Measurements from ENCODE around the gene PABPN1. TPM values are rescaled to one million over a fixed set of nuclear protein-coding genes. Genes with fewer than 3 reads are reported as not detected.

Gene PABPN1
- polyA plus RNA-seq, 4 donors = 213 to 335 (median 293) TPM

Other genes starting within 250 kb of the PABPN1 start
- 100 to 1,000 TPM; 172 to 364 (median 273) TPM for gene ACIN1, start 226.3 kb upstream of the PABPN1 start, polyA plus RNA-seq (ENCODE audit: insufficient read length in 4 of 4)
- 10 to 100 TPM; 67.4 to 95.9 (median 73.9) TPM for gene C14orf119, start 226.0 kb upstream of the PABPN1 start, polyA plus RNA-seq (ENCODE audit: insufficient read length in 4 of 4)
- under 1 TPM in 2 of 4 donors, not detected in 2; 0.05 TPM for gene CIROP, start 216.5 kb upstream of the PABPN1 start, polyA plus RNA-seq (ENCODE audit: insufficient read length in 4 of 4)
- under 1 TPM in 3 of 4 donors, not detected in 1; 0.11 to 0.26 (median 0.14) TPM for gene CEBPE, start 202.2 kb upstream of the PABPN1 start, polyA plus RNA-seq (ENCODE audit: insufficient read length in 4 of 4)
- 100 to 1,000 TPM in 2 of 4 donors, 10 to 100 TPM in 2; 80.6 to 108 (median 96.2) TPM for gene SLC7A8, start 137.8 kb upstream of the PABPN1 start, polyA plus RNA-seq (ENCODE audit: insufficient read length in 4 of 4)
- gene RNF212B, start 83.5 kb upstream of the PABPN1 start, polyA plus RNA-seq (ENCODE audit: insufficient read length in 4 of 4) = 1 to 10 TPM in 3 of 4 donors, under 1 TPM in 1; 0.82 to 2.4 (median 1.9) TPM
- 10 to 100 TPM; 22.6 to 28.8 (median 27.5) TPM for gene HOMEZ, start 35.3 kb upstream of the PABPN1 start, polyA plus RNA-seq (ENCODE audit: insufficient read length in 4 of 4)
- gene PPP1R3E, start 18.6 kb upstream of the PABPN1 start, polyA plus RNA-seq (ENCODE audit: insufficient read length in 4 of 4) = 10 to 100 TPM; 15.6 to 42.2 (median 27.9) TPM
- 10 to 100 TPM; 35.8 to 49.4 (median 42.8) TPM for gene BCL2L2, start 14.6 kb upstream of the PABPN1 start, polyA plus RNA-seq (ENCODE audit: insufficient read length in 4 of 4)
- gene SLC22A17, start 31.4 kb downstream of the PABPN1 start, polyA plus RNA-seq (ENCODE audit: insufficient read length in 4 of 4) = 10 to 100 TPM; 50.8 to 79.6 (median 69.3) TPM
- 10 to 100 TPM; 30.5 to 56.8 (median 48.6) TPM for gene EFS, start 43.7 kb downstream of the PABPN1 start, polyA plus RNA-seq (ENCODE audit: insufficient read length in 4 of 4)
- gene IL25, start 51.4 kb downstream of the PABPN1 start, polyA plus RNA-seq (ENCODE audit: insufficient read length in 4 of 4) = not detected
- 1 to 10 TPM; 1.5 to 3.2 (median 2.7) TPM for gene CMTM5, start 55.6 kb downstream of the PABPN1 start, polyA plus RNA-seq (ENCODE audit: insufficient read length in 4 of 4)
- gene MYH6, start 86.8 kb downstream of the PABPN1 start, polyA plus RNA-seq (ENCODE audit: insufficient read length in 4 of 4) = under 1 TPM; 0.21 to 0.35 (median 0.24) TPM
- gene MYH7, start 114.2 kb downstream of the PABPN1 start, polyA plus RNA-seq (ENCODE audit: insufficient read length in 4 of 4) = under 1 TPM; 0.21 to 0.43 (median 0.33) TPM
- gene NGDN, start 148.2 kb downstream of the PABPN1 start, polyA plus RNA-seq (ENCODE audit: insufficient read length in 4 of 4) = 10 to 100 TPM; 61.7 to 74.2 (median 64.5) TPM
- gene ZFHX2, start 230.3 kb downstream of the PABPN1 start, polyA plus RNA-seq (ENCODE audit: insufficient read length in 4 of 4) = 10 to 100 TPM in 1 of 4 donors, 1 to 10 TPM in 3; 5.3 to 12.2 (median 8.3) TPM
- gene THTPA, start 234.8 kb downstream of the PABPN1 start, polyA plus RNA-seq (ENCODE audit: insufficient read length in 4 of 4) = 10 to 100 TPM; 17.4 to 21.4 (median 19.0) TPM
- gene AP1G2, start 246.3 kb downstream of the PABPN1 start, polyA plus RNA-seq (ENCODE audit: insufficient read length in 4 of 4) = 100 to 1,000 TPM in 2 of 4 donors, 10 to 100 TPM in 2; 56.1 to 130 (median 87.6) TPM

All from left renal cortex interstitium (tissue), 4 donors.